DLD1 (cell line): ENCODE measurements around the gene BDP1.
"Not testable (repeated sequence)": the region's sequence is repeated elsewhere in the genome, so short reads cannot be mapped to it uniquely, and the experiment has no call there.

ENCODE experiments used
- in situ Hi-C: cut with HindIII; loops from 2 replicates; pipeline ENCODE4 v1.10.0; 2017; ENCODE audit warnings: low sequenced_read_pairs

The BDP1 gene

DNA sequence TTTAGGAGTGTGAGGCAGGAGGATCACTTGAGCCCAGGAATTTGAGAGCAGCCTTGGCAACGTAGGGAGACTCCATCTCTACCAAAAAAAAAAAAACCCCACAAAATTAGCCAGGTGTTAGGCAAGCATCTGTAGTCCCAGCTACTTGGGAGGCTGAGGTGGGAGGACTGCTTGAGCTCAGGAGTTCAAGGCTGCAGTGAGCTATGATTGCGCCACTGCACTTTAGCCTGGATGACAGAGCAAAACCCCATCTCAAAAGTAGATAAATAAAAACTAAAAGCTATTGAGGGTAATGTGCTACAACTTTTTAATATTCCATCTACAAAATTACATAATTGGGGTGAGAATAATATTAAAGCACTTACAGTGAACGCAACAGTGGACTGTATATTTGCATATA lies 5.9 kb downstream of the BDP1 start:
- in situ Hi-C loops: no loop called here

DNA sequence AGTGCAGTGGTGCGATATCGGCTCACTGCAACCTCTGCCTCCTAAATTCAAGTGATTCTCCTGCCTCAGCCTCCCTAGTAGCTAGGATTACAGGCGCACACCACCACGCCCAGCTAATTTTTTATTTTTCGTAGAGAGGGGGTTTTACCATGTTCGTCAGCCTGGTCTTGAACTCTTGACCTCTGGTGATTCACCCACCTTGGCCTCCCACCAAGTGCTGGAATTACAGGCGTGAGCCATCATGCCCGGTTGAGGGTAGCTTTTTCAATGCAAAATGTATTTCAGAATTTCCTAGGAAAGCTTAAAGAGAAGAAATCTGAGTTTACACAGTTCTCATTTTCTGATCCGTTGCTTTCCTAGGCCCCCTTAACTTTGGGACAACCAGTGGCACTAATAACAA lies 15.7 kb downstream of the BDP1 start:
- in situ Hi-C loops: no loop called here

DNA sequence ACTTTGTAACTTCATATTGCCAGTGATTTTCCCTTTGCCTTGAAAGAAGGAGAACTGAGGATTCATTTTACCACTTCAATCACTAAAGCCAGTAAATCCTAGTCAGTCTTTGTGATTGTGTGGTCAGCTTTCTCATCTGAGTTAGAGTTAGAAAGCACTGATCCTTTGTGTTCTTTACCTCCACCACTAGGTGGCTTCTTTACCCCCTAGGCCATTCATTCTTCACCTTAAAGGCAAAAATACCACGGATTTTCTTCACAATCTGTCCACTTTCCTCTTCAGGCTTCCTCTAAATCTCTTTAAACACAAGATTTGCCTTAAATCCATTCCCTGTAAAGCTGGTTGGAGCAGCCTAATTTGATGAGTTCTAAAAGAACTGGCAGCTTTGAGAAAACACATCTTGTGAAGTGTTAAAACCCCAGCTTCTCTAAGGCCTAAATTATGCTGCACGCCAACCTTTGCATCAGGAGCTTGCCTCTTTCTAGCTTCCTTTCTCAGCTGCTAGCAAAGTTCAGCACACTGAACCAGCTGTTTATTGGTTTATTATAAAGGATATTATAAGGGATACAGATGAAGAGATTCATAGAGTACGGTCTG lies 20.4 kb downstream of the BDP1 start:
- in situ Hi-C loops: no loop called here

DNA sequence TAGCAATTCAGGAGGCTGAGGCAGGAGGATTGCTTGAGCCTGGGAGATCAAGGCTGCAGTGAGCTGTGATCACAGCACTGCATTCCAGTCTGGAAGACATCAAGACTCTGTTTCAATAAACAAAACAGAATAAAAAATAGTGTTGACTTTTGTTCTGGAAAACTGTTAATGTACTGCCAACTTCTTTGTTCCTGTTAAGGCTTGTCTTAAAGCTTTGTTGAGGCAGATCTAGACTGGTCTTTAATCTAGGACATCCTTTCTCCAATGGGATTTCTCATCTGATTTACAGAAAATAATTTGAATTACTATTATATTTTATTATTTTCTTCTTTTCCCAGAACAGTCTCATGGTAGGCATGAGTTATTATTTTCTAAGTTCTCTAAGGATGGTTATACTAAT lies 26.0 kb downstream of the BDP1 start:
- in situ Hi-C loops: no loop called here

DNA sequence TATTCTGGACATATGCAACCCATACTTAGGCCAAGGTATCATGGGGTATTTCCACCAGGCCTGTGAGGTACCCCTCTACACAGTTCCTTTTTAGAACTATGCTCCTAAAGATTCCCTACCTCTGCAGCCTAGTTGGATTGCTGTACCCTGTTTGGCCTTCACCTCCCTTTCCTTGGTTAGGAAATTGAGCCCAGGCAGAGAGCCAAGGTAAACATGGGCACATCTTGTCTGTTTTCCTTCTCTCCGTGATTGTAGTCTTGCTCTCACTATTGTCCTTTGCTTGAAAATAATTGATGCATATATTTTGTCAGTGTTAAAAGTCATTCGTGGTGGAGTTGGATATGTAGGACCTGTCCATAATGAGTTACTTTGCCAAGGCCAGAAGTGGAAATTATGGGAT lies 26.7 kb downstream of the BDP1 start:
- in situ Hi-C loops: no loop called here

DNA sequence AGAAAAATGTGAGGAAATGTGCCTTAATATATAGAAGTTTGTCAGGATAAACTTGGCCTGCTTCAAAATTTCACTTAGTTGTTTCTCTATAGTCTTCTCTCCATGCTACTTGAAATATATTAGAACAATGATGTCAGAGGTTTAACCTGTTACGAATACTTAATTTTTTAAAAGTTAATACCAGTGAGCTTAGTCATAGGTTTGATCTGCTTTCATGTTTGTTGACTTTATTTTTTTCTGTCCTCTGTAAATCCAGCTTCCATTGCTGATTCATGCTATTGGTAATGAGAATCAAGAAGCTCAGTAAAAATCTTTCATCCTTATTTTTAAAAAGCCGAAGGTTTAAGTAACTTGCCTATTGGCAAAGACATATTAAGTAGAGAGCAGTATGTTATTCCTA lies 27.9 kb downstream of the BDP1 start:
- in situ Hi-C loops: no loop called here

DNA sequence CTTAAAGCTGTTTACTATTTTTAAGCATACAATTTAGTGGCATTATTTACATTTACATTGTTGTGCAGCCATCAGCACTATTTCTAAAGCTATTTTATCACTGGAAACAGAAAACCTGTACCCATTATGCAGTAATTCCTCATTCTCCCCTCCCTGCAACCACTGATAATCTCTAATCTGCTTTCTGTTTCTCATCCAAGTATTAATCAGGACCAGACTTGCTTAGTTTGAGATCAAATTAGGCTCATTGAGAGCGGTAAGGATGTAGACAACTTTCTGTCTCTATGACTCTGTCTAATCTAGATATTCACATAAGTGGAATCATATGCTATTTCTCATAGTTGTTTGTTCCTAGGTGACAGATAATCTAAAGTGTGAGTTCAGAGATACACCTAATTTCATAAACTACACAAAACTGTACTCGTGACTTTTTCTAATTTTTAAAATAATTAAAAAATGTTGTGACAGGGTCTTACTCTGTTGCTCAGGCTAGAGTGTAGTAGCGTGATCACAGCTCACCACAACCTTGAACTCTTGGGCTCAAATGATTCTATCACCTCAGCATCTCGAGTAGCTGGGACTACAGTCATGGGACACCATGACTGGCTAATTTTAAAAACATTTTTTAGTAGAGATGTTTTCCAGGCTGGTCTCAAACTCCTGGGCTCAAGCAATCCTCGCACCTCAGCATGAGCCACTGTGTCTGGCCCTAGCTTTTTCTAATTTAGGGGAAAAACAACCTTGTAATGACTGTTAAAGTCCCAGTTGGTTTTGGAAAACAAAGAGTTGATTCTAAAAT lies 37.6 kb downstream of the BDP1 start:
- in situ Hi-C loops: no loop called here

DNA sequence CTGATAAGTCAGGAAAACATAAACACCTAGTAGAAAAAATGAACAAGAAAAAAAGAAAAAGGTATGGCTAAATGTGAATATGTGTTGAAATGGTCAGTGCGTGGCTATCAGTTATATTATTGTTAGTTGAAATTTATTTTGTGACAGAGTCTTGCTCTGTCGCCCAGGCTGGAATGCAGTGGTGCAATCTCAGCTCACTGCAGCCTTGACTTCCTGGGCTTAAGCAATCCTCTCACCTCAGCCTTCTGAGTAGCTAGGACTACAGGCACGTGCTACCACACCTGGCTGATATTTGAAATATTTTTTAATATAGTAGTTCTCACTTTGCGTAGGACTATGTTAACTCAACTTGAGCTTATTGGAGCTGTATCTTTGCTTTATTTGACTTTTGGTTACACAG lies 38.8 kb downstream of the BDP1 start:
- in situ Hi-C loops: not testable (repeated sequence)

DNA sequence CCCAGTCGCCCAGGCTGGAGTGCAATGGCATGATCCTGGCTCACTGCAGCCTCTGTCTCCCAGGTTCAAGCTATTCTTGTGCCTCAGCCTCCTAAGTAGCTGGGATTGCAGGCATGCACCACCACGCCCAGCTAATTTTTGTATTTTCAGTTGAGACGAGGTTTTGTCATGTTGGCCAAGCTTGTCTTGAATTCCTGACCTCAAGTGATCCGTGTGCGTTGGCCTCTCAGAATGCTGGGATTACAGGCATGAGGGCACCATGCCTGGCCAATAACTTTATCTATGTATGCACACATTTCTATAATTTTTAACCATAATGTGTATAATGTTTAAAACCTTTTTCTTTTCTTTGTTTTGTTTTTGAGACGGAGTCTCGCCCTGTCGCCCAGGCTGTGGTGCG lies 43.3 kb downstream of the BDP1 start:
- in situ Hi-C loops: not testable (repeated sequence)

DNA sequence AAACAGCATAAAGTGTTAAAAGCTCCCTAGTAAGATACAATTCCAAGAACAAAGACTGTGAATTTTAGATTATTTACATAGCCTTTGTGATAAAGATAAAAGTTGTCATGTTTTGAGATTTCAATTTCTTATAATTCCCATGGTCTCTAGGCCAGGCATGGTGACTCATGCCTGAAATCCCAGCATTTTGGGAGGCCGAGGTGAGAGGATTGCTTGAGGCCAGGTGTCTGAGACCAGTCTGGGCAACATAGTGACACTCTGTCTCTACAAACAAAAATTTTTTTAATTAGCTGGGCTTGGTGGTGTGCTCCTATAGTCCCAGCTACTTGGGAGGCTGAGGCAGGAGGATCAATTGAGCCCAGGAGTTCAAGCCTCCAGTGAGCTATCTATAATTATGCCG lies 48.1 kb downstream of the BDP1 start:
- in situ Hi-C loops: no loop called here

DNA sequence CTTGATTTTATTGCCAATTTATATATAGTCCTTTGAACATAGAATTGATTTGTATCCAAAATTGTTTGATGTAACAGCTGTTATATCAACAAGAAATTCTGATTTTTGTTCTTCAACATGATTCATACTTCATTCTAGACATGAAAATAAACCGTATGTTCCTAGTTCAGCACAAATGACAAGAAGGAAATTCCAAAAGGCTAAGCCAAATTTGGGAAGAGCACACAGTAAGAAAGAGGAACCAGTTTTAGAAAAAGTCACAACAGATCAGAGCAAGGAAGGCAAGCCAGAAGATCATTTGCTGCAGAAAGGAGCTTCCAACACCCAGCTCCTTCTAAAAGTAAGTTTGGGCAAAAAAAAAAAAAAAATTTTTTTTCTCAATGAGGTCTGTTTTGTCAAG lies 66.7 kb downstream of the BDP1 start:
- in situ Hi-C loops: no loop called here

DNA sequence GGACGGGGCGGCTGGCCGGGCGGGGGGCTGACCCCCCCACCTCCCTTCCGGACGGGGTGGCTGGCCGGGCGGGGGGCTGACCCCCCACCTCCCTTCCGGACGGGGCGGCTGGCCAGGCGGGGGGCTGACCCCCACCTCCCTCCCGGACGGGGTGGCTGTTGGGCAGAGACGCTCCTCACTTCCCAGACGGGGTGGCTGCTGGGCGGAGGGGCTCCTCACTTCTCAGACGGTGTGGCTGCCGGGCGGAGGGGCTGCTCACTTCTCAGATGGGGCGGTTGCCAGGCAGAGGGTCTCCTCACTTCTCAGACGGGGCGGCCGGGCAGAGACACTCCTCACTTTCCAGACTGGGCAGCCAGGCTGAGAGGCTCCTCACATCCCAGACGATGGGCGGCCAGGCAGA lies 70.2 kb downstream of the BDP1 start:
- in situ Hi-C loops: not testable (repeated sequence)

DNA sequence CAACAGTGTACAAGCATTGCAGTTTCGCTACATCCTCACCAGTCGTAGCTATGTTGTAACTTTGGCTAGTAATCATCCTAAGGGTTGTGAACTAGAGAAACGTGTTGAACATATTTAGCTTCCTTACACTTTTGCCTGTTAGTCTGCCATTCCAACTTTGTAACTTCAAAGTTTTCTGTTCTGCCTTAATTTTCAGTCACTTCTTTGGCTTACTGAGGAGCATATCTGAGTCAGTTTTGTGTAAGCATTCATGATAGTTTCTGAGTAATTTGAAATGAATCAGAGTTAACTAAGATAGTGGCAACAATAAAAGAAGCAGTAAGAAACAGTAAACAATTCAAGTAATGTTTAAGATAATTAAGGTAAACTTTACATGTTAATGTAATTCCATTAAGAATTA lies 72.8 kb downstream of the BDP1 start:
- in situ Hi-C loops: no loop called here

DNA sequence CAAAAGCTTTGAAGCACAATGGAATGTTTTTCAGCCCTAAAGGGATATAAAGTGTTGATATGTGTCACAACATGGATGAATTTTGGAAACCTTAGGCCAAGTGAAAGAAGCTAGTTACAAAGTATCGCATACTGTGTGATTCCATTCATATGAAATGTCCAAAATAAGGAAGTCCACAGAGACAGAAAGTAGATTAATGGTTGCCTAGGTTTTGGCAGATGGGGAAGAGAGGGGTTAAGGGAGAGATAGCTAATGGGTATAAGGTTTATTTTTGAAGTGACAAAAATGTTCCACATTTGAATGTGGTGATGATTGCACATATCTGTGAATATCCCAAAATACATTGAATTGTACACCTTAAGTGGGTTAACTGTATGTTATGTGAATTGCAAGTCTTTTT lies 74.2 kb downstream of the BDP1 start:
- in situ Hi-C loops: no loop called here

DNA sequence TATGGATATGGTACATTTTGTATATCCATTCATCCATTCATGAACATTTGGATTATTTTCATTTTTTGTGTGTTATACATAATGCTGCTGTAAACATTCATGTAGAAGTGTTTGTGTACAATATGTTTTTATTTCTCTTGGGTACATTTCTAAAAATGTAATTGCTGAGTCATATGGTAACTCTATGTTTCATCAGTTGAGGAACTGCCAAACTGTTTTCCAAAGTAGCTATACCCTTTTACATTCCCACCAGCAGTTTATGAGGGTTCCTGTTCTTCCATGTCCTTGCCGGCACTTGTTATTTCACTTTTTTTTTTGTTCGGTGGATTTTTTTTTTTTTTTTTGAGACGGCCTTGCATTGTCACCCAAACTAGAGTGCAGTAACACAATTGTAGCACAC lies 77.7 kb downstream of the BDP1 start:
- in situ Hi-C loops: no loop called here

DNA sequence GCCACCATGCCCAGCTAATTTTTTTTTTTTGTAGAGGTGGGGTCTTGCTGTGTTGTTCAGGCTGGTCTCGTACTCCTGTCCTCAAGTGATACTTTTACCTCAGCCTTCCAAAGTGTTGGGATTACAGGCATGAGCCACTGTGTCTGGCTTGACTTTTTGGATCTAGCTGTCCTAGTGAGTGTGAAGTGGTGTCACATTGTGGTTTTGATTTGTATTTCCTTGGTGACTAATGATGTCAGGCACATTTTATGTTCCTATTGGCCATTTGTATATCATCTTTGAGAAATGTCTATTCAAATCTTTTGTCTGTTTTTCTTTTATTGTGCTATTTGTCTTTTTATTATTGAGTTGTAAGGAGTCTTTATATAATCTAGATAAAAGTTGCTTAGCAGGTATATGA lies 78.2 kb downstream of the BDP1 start:
- in situ Hi-C loops: no loop called here

DNA sequence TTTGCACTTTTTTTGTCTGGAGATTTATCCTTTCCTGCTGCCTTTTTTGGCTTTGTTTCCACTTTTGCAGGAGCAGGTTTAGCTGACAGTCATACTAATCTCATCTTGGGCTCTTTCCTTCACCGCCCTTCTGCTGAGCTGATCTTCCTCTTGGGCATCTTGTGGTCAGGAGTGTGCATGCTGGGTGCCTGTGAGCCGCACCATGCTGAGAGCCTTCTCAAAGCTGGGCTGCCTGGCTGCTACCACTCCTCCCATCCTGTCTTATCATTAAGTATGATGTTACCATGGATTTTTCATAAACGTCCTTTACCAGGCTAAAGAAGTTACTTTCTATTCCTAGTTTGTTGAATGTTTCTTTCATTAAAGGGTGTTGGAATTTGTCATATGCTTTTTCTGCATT lies 82.2 kb downstream of the BDP1 start:
- in situ Hi-C loops: no loop called here

DNA sequence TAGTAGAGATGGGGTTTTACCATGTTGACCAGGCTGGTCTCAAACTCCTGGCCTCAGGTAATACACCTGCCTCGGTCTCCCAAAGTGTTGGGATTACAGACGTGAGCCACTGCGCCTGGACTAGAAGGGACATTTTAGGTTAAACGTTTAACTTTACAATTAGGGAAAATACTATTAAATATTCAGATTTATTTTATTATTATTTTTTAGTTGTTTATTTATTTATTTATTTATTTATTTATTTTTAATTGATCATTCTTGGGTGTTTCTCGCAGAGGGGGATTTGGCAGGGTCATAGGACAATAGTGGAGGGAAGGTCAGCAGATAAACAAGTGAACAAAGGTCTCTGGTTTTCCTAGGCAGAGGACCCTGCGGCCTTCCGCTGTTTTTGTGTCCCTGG lies 95.4 kb downstream of the BDP1 start:
- in situ Hi-C loops: not testable (repeated sequence)

DNA sequence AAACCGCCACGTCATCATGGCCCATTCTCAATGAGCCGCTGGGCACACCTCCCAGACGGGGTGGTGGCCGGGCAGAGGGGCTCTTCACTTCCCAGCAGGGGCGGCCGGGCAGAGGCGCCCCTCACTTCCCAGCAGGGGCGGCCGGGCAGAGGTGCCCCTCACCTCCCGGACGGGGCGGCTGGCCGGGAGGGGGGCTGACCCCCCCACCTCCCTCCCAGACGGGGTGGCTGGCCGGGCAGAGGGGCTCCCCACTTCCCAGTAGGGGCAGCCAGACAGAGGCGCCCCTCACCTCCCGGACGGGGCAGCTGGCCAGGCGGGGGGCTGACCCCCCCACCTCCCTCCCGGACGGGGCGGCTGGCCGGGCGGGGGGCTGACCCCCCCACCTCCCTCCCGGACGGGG lies 96.1 kb downstream of the BDP1 start:
- in situ Hi-C loops: not testable (repeated sequence)

DNA sequence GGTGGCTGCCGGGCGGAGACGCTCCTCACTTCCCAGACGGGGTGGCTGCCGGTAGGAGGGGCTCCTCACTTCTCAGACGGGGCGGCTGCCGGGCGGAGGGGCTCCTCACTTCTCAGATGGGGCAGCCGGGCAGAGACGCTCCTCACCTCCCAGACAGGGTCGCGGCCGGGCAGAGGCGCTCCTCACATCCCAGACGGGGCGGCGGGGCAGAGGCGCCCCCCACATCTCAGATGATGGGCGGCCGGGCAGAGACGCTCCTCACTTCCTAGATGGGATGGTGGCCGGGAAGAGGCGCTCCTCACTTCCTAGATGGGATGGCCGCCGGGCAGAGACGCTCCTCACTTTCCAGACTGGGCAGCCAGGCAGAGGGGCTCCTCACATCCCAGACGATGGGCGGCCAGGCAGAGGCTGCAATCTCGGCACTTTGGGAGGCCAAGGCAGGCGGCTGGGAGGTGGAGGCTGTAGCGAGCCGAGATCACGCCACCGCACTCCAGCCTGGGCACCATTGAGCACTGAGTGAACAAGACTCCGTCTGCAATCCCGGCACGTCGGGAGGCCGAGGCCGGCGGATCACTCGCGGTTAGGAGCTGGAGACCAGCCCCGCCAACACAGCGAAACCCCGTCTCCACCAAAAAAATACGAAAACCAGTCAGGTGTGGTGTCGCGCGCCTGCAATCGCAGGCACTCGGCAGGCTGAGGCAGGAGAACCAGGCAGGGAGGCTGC lies 96.7 kb downstream of the BDP1 start:
- in situ Hi-C loops: not testable (repeated sequence)

DNA sequence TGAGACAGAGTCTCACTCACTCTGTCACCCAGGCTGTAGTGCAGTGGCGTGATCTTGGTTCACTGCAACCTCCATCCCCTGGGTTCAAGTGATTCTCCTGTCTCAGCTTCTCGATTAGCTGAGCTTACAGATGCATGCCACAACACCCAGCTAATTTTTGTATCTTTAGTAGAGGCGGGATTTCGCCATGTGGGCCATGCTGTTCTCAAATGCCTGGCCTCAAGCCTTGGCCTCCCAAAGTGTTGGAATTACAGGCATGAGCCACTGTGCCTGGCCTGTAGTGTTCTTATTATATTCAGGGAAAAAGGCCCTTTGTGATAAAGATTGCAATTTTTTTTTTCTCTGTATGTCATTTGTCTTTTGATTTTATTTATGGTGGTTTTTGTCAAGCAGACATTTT lies 107.7 kb downstream of the BDP1 start:
- in situ Hi-C loops: no loop called here

DNA sequence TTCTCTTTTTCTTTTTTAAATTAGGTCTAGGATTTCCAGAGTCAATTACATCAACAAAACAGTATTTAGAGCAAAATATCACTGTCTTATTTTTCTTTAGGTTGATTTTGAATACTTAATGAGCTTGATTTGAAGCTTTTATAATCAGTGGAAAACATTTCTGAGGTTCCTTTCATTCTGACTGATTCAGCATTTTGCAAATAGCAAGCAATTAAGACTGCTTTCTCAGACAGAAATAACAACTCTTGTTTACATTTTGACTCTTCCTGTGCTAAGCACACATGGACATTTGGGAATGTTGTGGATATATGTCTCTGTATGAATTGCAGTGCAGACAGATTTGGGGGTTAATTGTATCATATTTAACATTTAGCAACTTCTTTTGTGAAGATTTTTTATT lies 109.4 kb downstream of the BDP1 start:
- in situ Hi-C loops: no loop called here
